D721Med (cell line): ENCODE data around the gene CDH5.
"Not testable (repeated sequence)": the region's sequence is repeated elsewhere in the genome, so short reads cannot be mapped to it uniquely, and the experiment has no call there.

ENCODE experiments used
- DNase-seq: peaks from one replicate; pipeline ENCODE4 v3.0.0; 2011; ENCODE audit warnings: low spot score; ENCODE audit not compliant: insufficient read length
- FAIRE-seq: peaks from 2 replicates; lab custom pipeline; 2011; peaks lifted over from hg19 to GRCh38; lab: Jason Lieb, UNC
- CTCF ChIP-seq: IDR thresholded peaks from 2 replicates; pipeline ENCODE4 v1.5.1; 2012; ENCODE audit warnings: mild to moderate bottlenecking, control low read depth; ENCODE audit not compliant: insufficient read depth; ENCODE audit errors: missing control alignments

The CDH5 gene

DNA sequence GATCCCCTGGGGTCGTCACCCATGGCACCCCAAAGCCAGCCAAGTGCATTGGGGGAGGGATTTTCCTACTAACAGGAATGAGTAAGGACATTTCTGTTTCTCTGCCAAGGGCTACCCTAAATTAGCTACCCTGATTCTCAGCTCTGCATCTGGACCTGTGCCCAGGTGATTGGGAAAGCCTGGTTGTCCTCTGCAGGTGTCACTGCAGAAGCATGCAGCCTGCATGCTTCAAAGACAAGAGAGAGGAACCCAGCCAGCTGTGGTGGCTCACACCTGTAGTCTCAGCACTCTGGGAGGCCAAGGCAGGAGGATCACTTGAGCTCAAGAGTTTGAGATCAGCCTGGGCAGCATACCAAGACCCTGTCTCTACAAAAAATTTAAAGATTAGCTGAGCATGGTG, 80.2 kb downstream of the CDH5 start:
- no peak for TF ChIP-seq CTCF
- FAIRE-seq: no peak
- no peak for DNase-seq

DNA sequence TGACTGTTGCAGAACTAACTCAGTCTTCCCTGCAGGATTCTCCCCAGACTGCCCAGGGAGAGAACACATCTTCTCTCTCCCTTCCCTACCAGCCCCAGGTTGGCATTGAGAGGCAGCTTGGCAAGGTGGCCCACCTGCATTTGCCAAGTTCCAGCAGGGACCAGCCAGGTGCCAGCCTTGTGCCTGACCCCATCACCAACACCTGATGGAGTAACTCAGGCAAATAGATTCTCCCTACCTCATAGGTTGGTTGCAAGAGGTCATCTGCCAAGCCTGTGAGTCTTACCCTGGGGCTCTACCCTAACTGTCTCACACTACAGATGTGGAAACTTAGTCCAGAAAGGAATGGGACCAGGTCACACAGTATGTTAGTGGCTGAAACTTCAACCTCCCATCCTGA, 81.0 kb downstream of the CDH5 start:
- no peak for FAIRE-seq

GRCh38 chr16:66451548-66451947, 85.1 kb downstream of the CDH5 start:
- FAIRE-seq (no peak), DNase-seq (no peak)
- no peak for TF ChIP-seq CTCF

More for the DNA sequence above, 81.0 kb downstream of the CDH5 start:
- no peak for DNase-seq
- no peak for TF ChIP-seq CTCF

GRCh38 chr16:66453230-66453629, 86.7 kb downstream of the CDH5 start:
- not testable (repeated sequence) for FAIRE-seq, DNase-seq
